A549 (cell line): Measurements from ENCODE around the gene NBPF20. TPM values are rescaled to one million over a fixed set of nuclear protein-coding genes. Genes with fewer than 3 reads are reported as not detected.
"Not testable (repeated sequence)": the region's sequence is repeated elsewhere in the genome, so short reads cannot be mapped to it uniquely, and the experiment has no call there.

ENCODE experiments used
- ATAC-seq, 2 experiments: fragments of 200-7000 bp in 1 of 2; fragments of >200 bp in 1 of 2; cut with Nextera tagmentation in 1 of 2; cut with Tn5 transposase in 1 of 2; 3 replicates each; pipeline versions ENCODE4 v1.8.0 to v1.9.1; 2018 to 2020; ENCODE audit warnings: mild to moderate bottlenecking in 1 of 2, moderate library complexity in 1 of 2
- CTCF ChIA-PET: fragments of 300-600 bp; sonication (Branson Sonifier 250); formaldehyde crosslinking; extraction: SDS; loops from one replicate; lab custom pipeline; 2021; ENCODE audit warnings: antibody characterized with exemption, inconsistent platforms; lab: Yijun Ruan, JAX
- POLR2A ChIA-PET: fragments of 350-600 bp; formaldehyde crosslinking; extraction: SDS; loops from one replicate; lab custom pipeline; 2021; ENCODE audit warnings: antibody characterized with exemption, inconsistent platforms; lab: Yijun Ruan, JAX
- DNase-seq, 2 experiments: peaks; one replicate each; pipeline versions ENCODE4 v3.0.0 to v3.0.0-alpha.2; 2011 to 2016; ENCODE audit warnings: low read depth in 1 of 2, low spot score in 1 of 2
- FAIRE-seq: peaks from 2 replicates; lab custom pipeline; 2011; peaks lifted over from hg19 to GRCh38; lab: Jason Lieb, UNC
- H3K27ac ChIP-seq, 2 experiments: fragments of >200 bp; sonication (Bioruptor Twin); formaldehyde crosslinking; 3 replicates each; pipeline ENCODE4 v1.5.1; 2016 to 2017
- H3K4me1 ChIP-seq: fragments of >200 bp; sonication (Bioruptor Twin); formaldehyde crosslinking; 3 replicates; pipeline ENCODE4 v1.6.1; 2016
- H3K4me2 ChIP-seq: fragments of >200 bp; sonication (Bioruptor Twin); formaldehyde crosslinking; 3 replicates; pipeline ENCODE4 v1.6.1; 2016
- H3K4me3 ChIP-seq: fragments of >200 bp; sonication (Bioruptor Twin); formaldehyde crosslinking; 3 replicates; pipeline ENCODE4 v1.5.1; 2016
- H3K9me3 ChIP-seq: fragments of >200 bp; sonication (Bioruptor Twin); formaldehyde crosslinking; 3 replicates; pipeline ENCODE4 v1.6.1; 2016
- WGBS: methylation state at CpG from one replicate; pipeline ENCODE4 v1.1.6; 2017; ENCODE audit errors: missing lambda C conversion rate; 5-methylcytosine and 5-hydroxymethylcytosine counted together
- polyA plus RNA-seq, 4 experiments: library from polyadenylated mRNA; depleted of rRNA in 3 of 4; stranded (reverse); fragments of >200 nt; fragmentation: RNase III in 1 of 4; extraction: RNeasy Plus Mini Kit Qiagen cat#74134 plus additional on column Dnase treatment in 1 of 4; gene quantifications; 2 replicates in 3 of 4; 3 replicates in 1 of 4; pipeline ENCODE4 v1.2.3, GENCODE V29; 2011 to 2017
- small RNA-seq, 6 experiments: library from RNA; depleted of rRNA; stranded (forward); fragments of <200 nt; gene quantifications; one replicate each; pipeline ENCODE3, GENCODE V24; 2012

NBPF20 gene
- polyA plus RNA-seq, 2 of the 4 experiments (the other 2 are of a cell fraction): 1.6 to 5.1 TPM

- CTCF ChIA-PET, H3K4me2 ChIP-seq, H3K27ac ChIP-seq, H3K9me3 ChIP-seq, FAIRE-seq, H3K4me3 ChIP-seq, ATAC-seq, H3K4me1 ChIP-seq, POLR2A ChIA-PET, DNase-seq: not testable (repeated sequence)
- WGBS: 94% methylated on average over 6 of the region's 6 CpGs
These were observed 24.7 kb downstream of the NBPF20 start for GRCh38 chr1:145400701-145401100.

Small RNA genes lying within 50 kb of the gene (small RNA-seq; reads per million reads assigned to genes)
- gene RF00003: 0.95 to 763 (median 56.2) reads per million in 6 experiments

Other genes with a start within 250 kb of the NBPF20 start
- gene PPIAL4D, start 183.4 kb downstream of the NBPF20 start, polyA plus RNA-seq (2011; rRNA removed): not detected in 2 replicates
- not detected in 3 replicates for gene PPIAL4D, start 183.4 kb downstream of the NBPF20 start, polyA plus RNA-seq (2017; fragmentation: RNase III; extraction: RNeasy Plus Mini Kit Qiagen cat#74134 plus additional on column Dnase treatment)
- 33.8 and 36.6 TPM in 2 replicates for gene GPR89A, start 182.4 kb upstream of the NBPF20 start, polyA plus RNA-seq (2011; rRNA removed)
- 15.2 to 16.7 TPM (median 16.5 TPM) in 3 replicates for gene GPR89A, start 182.4 kb upstream of the NBPF20 start, polyA plus RNA-seq (2017; fragmentation: RNase III; extraction: RNeasy Plus Mini Kit Qiagen cat#74134 plus additional on column Dnase treatment)